NCI-H2029 treated with DMSO at 0.1 percent for 48 hours (cell line): ENCODE results near the gene CIB2.
A peak's percentile ranks its signal among the peaks of the same experiment; 100 is the strongest.

Experiments
- DNase-seq: peaks from one replicate; lab custom pipeline; 2025; lab: John Stamatoyannopoulos, UW

Gene CIB2

GRCh38 chr15:78149068-78149804, 18.0 kb upstream of the CIB2 start, which contains the start of gene IDH3A:
TSS of gene IDH3A (plus strand) at chr15:78149362. CDS start at chr15:78149404, 42 bp downstream.
- peak; percentile 54 for DNase-seq

GRCh38 chr15:78148392-78149067, 17.3 kb upstream of the CIB2 start:
- no peak for DNase-seq

- no peak for DNase-seq
Measured at GRCh38 chr15:78147566-78147965, 16.3 kb upstream of the CIB2 start.

GRCh38 chr15:78146425-78147154, 15.3 kb upstream of the CIB2 start:
- DNase-seq: no peak

GRCh38 chr15:78142332-78142731, 11.1 kb upstream of the CIB2 start:
- DNase-seq: no peak

- no peak for DNase-seq
Measured at GRCh38 chr15:78140292-78140691, 9.0 kb upstream of the CIB2 start.

- no peak for DNase-seq
Measured at GRCh38 chr15:78139578-78139977, 8.3 kb upstream of the CIB2 start.

GRCh38 chr15:78133801-78134200, 2.6 kb upstream of the CIB2 start:
- no peak for DNase-seq

GRCh38 chr15:78130466-78131294, 565 bp downstream of the CIB2 start:
- no peak for DNase-seq

- no peak for DNase-seq
Measured at GRCh38 chr15:78129751-78130287, 1.4 kb downstream of the CIB2 start.

- DNase-seq: peak; percentile 52
Measured at GRCh38 chr15:78129077-78129750, 2.0 kb downstream of the CIB2 start.

- DNase-seq: peak; percentile 43
Measured at GRCh38 chr15:78127882-78128281, 3.4 kb downstream of the CIB2 start.

GRCh38 chr15:78125267-78125666, 6.0 kb downstream of the CIB2 start:
- DNase-seq: no peak

GRCh38 chr15:78120523-78120922, 10.7 kb downstream of the CIB2 start:
- no peak for DNase-seq

GRCh38 chr15:78112551-78112950, 18.7 kb downstream of the CIB2 start:
- no peak for DNase-seq

GRCh38 chr15:78111788-78112187, 19.5 kb downstream of the CIB2 start:
- DNase-seq: no peak

- no peak for DNase-seq
Measured at GRCh38 chr15:78110916-78111475, 20.2 kb downstream of the CIB2 start.

GRCh38 chr15:78110096-78110495, 21.1 kb downstream of the CIB2 start:
- DNase-seq: no peak

GRCh38 chr15:78109156-78109555, 22.1 kb downstream of the CIB2 start:
- DNase-seq: no peak

GRCh38 chr15:78108300-78109084, 22.8 kb downstream of the CIB2 start:
- DNase-seq: no peak
